D341Med (cell line): Measurements from ENCODE around the gene KLHL35.
"Not testable (repeated sequence)": the region's sequence is repeated elsewhere in the genome, so short reads cannot be mapped to it uniquely, and the experiment has no call there.

ENCODE experiments used
- DNase-seq: peaks from one replicate; pipeline ENCODE4 v3.0.0; 2012; ENCODE audit warnings: low spot score

Gene KLHL35

DNA sequence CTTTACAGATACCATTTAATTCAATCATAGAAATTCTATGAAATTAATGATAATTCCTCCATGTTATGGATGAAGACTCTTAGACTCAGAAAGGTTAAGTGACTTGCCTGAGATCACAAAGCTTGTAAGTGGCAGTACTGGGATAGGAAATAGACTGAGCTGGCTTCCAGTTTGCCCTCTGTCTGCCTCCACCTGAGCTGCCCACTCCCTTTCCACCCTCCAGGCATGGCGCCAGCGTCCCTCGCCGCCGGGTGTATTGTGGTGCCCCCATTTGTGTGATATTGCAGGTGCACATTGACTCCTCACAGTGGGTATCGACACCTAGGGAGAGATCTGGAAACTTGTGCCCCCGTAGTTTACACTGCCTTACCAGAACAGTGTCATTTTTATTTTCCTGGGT is 43.1 kb downstream of the KLHL35 start:
- no peak for DNase-seq

GRCh38 chr11:75389276-75389605 is 43.8 kb downstream of the KLHL35 start:
- DNase-seq: no peak

GRCh38 chr11:75388386-75389275 is 44.4 kb downstream of the KLHL35 start:
- DNase-seq: peak; percentile 78

GRCh38 chr11:75387736-75388294 is 45.2 kb downstream of the KLHL35 start:
- DNase-seq: no peak

DNA sequence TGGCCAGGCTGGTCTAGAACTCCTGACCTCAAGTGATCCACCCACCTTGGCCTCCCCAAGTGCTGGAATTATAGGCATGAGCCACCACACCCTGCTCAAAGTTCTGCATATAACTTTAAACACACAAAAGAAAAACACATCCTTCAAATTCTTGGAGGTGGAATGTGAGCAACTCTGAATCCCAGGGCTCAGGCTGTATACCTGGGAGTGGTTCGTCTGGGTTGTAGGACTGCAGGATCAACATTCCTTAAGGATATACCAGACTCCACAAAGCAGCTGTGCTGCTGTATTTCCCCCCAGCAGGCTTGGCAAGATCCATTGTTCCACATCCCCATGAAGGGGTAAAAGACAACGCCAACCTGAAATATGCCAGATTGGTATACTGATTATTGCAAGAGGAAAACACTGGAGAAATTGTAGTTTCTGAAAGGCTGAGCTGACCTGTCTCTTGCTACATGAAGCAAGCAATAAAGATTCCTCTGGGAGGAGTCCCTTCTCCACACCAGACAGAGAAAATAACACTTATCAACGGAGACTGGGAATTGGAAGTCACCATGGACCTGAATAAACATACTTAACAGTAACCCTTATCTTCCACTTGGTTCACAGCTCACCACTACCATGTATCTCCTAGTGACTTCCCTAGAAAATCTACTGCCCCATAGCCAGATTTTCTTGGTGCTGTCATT is 45.9 kb downstream of the KLHL35 start:
- DNase-seq: no peak

- peak; percentile 87 for DNase-seq
Observed at GRCh38 chr11:75384438-75385080, 48.4 kb downstream of the KLHL35 start.

GRCh38 chr11:75383246-75383645 is 49.8 kb downstream of the KLHL35 start:
- DNase-seq: no peak

GRCh38 chr11:75380716-75381420 is 52.1 kb downstream of the KLHL35 start:
- DNase-seq: no peak

GRCh38 chr11:75380245-75380644 is 52.8 kb downstream of the KLHL35 start:
- no peak for DNase-seq

GRCh38 chr11:75378776-75379175 is 54.2 kb downstream of the KLHL35 start:
- not testable (repeated sequence) for DNase-seq

- no peak for DNase-seq
Observed at GRCh38 chr11:75376175-75376574, 56.8 kb downstream of the KLHL35 start.

DNA sequence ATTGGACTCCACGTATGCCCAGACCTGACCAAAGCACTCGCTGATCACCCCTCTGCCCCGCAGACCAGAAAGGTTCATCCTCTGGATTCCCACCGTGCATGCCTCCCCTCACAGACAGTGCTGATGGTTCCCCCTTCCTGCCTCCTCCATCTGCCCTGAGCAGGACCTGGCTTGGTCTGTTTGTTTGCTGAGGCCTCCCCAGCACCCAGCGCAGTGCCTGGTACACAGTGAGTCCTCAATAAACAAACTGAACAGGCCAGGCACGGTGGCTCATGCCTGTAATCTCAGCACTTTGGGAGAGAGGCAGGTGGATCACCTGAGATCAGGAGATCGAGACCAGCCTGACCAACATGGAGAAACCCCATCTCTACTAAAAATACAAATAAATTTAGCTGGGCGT is 57.4 kb downstream of the KLHL35 start:
- DNase-seq: no peak

DNA sequence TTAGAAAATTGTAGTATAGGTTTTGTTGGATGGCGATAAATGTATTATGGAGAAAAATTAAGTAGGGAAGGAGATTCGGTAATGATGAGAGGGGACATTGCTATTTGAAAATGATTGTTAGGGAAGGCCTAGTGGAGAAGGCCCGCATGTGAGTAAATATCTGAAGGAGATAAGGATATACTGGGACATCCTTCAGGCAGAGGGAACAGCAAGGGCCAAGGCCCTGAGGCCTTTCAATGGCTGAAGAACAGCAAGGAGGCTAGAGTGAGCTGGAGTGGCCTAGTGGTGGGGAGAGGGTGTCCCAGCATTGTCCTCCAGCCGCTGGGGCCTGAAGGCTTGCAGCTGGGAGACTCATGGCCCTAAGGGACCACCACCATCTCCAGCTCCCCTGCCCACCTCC is 58.4 kb downstream of the KLHL35 start:
- no peak for DNase-seq

GRCh38 chr11:75373201-75373600 is 59.8 kb downstream of the KLHL35 start:
- no peak for DNase-seq
